ENCODE results near the gene SETD4. TPM values are rescaled to one million over a fixed set of nuclear protein-coding genes. Genes with fewer than 3 reads are reported as not detected.

SETD4 gene, protein sequence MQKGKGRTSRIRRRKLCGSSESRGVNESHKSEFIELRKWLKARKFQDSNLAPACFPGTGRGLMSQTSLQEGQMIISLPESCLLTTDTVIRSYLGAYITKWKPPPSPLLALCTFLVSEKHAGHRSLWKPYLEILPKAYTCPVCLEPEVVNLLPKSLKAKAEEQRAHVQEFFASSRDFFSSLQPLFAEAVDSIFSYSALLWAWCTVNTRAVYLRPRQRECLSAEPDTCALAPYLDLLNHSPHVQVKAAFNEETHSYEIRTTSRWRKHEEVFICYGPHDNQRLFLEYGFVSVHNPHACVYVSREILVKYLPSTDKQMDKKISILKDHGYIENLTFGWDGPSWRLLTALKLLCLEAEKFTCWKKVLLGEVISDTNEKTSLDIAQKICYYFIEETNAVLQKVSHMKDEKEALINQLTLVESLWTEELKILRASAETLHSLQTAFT
- 20.9 and 30.9 TPM in 2 replicates for polyA plus RNA-seq

DNA sequence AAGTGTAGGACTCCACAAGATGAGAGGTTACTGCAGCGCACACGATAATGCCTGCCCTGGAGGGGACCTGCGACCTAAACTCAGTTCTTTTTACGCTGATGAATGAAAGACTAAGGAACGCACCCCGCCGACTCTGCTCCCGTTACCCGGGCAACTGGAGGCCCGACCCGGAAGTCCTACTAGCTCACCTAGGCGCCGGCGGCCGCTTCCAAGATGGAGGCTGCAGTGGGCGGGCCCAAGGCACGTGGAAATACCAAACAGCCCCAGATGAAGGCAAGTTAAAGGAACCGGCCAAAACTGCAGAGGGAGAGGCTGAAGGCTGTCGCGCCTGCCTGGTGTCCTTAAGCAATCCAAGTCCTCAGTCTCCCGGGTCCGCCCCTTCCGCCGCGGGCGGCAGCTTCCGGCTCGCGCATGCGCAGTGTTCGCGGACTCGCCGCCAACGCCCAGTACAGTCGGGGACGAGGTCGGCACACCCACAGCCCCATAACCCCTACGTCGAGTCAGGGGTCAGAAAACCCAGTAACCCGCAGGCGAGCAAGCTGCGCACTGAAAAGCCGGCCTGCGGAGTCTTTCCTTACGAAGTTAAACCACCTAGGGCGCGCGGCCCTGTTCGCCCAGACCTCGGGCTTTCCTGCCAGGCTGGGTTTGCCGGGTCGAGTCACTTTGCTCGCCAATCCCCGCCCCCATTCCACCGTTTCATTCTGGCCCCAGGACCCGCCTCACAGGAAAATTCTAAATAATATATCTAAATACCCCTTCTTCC lies at the start of gene SETD4:
Gene SETD4 (minus strand): TSS at position 368 of the 763 bp plus-strand sequence. CDS start 1,638 bp downstream, outside the sequence.

DNA sequence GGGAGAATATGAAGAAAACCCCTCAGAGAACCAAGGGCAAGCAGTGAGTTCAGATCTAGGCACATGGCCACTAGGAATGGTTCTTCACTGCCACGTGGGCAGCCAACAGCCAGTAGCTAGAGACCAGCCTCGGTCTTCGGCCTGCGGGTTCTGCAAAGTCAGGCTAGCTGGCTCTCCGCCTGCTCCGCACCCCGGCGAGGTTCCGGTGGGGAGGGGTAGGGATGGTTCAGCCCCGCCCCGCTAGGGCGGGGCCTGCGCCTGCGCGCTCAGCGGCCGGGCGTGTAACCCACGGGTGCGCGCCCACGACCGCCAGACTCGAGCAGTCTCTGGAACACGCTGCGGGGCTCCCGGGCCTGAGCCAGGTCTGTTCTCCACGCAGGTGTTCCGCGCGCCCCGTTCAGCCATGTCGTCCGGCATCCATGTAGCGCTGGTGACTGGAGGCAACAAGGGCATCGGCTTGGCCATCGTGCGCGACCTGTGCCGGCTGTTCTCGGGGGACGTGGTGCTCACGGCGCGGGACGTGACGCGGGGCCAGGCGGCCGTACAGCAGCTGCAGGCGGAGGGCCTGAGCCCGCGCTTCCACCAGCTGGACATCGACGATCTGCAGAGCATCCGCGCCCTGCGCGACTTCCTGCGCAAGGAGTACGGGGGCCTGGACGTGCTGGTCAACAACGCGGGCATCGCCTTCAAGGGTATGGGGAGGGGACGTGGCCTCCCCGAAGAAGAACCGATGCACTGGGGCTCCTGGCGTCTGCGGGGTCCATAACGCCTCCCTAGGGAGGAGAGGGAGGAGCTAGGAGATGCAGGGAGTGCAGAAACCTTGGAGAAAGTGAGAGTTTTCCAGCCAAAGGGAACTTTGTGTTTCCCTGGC lies 9.6 kb upstream of the SETD4 start, which contains the start of gene CBR1:
Gene CBR1 (plus strand): TSS at position 312 of the 871 bp plus-strand sequence. CDS start 92 bp downstream, at position 404.

Other genes with a start within 250 kb of the SETD4 start
- 48.0 and 56.2 TPM in 2 replicates for gene CBR1, start 9.5 kb upstream of the SETD4 start, polyA plus RNA-seq
- 1.2 and 2.6 TPM in 2 replicates for gene CBR3, start 74.6 kb upstream of the SETD4 start, polyA plus RNA-seq
- 4.4 and 5.2 TPM in 2 replicates for gene DOP1B, start 96.3 kb upstream of the SETD4 start, polyA plus RNA-seq

Measured in Purkinje cell (primary cell).